Tibial nerve (tissue), 4 donors: ENCODE measurements around the gene ARID3A. TPM values are rescaled to one million over a fixed set of nuclear protein-coding genes. Genes with fewer than 3 reads are reported as not detected.

Experiments
- DNase-seq, 2 donors: peaks; one replicate each; pipeline ENCODE4 v3.0.0-alpha.2; 2019; ENCODE audit warnings: low spot score in 2 of 2
- H3K27ac ChIP-seq, 4 donors: fragments of 200-600 bp; sonication (generic) in 3 of 4; one replicate each; pipeline ENCODE4 v1.5.1; 2017 to 2019; ENCODE audit warnings: mild to moderate bottlenecking in 1 of 4
- H3K27me3 ChIP-seq, 2 donors: fragments of 200-600 bp; sonication (generic) in 1 of 2; one replicate each; pipeline versions ENCODE4 v1.5.1 to v1.6.0; 2017 to 2019
- H3K36me3 ChIP-seq, 3 donors: fragments of 200-600 bp; sonication (generic); one replicate each; pipeline ENCODE4 v1.5.1; 2018 to 2019
- H3K4me1 ChIP-seq, 4 donors: fragments of 200-600 bp; sonication (generic) in 3 of 4; one replicate each; pipeline ENCODE4 v1.5.1; 2017 to 2019
- H3K4me3 ChIP-seq, 4 donors: fragments of 200-600 bp; sonication (generic) in 3 of 4; one replicate each; pipeline ENCODE4 v1.5.1; 2017 to 2019; ENCODE audit warnings: mild to moderate bottlenecking in 1 of 4, moderate library complexity in 1 of 4
- H3K9me3 ChIP-seq, 4 donors: fragments of 200-600 bp; sonication (generic) in 3 of 4; one replicate each; pipeline ENCODE4 v1.5.1; 2017 to 2019
- EP300 ChIP-seq, 2 donors: sonication (generic); formaldehyde crosslinking; IDR thresholded peaks; one replicate each; pipeline ENCODE4 v1.6.1; 2017; ENCODE audit warnings: antibody characterized with exemption in 2 of 2, mild to moderate bottlenecking in 1 of 2
- POLR2A ChIP-seq, 2 donors: fragments of 450-650 bp; IDR thresholded peaks; one replicate each; pipeline ENCODE4 v1.6.1; 2017; ENCODE audit warnings: antibody characterized with exemption in 2 of 2, mild to moderate bottlenecking in 2 of 2, moderate library complexity in 2 of 2
- WGBS, 2 donors: methylation state at CpG; one replicate each; pipeline ENCODE4 v1.1.5; 2018; 5-methylcytosine and 5-hydroxymethylcytosine counted together
- total RNA-seq, 4 donors: library from RNA; depleted of rRNA; stranded (reverse); fragments of >200 nt; gene quantifications; one replicate each; pipeline ENCODE4 v1.1.0, GENCODE V29; 2016
- TF ChIP-seq, protein P1 (sequence below), 5 experiments: fragments of 200-600 bp in 3 of 5; fragments of 450-650 bp in 2 of 5; sonication (generic) in 3 of 5; IDR thresholded peaks; one replicate each; pipeline ENCODE4 v1.5.1; 2016 to 2019; ENCODE audit warnings: antibody characterized with exemption in 5 of 5, mild to moderate bottlenecking in 3 of 5, moderate library complexity in 2 of 5

ARID3A gene
- total RNA-seq, 4 donors from 2014 or later = 8.1 to 15.3 (median 12.5) TPM

DNA sequence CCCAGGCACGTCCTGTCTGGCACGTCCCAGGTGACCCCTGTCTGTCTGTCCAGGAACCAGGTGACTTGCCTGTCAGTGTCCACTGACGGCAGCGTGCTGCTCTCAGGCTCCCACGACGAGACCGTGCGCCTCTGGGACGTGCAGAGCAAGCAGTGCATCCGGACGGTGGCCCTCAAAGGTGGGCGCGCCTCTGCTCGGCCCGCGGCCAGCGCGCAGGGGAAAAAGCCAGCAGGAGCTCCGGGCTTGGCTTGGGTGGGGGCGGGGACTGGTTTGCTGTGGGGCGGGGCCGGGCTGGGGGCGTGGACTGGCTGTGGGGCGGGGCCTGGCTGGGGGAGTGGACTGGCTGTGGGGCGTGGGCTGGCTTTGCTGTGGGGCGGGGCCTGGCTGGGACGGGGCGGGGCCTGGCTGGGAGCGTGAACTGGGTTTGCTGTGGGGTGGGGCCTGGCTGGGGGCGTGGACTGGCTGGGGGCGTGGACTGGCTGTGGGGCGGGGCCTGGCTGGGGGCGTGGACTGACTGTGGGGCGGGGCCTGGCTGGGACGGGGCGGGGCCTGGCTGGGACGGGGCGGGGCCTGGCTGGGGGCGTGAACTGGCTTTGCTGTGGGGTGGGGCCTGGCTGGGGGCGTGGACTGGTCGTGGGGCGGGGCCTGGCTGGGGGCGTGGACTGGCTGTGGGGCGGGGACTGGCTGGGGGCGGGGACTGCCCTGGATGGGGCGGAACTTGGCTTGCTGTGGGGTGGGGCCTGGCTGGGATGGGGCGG lies 65.5 kb downstream of the ARID3A start:
- Histone ChIP-seq H3K4me1 (peaks cover 0 to 8% (median 5%) of the 10 kb centered on the region in 4 donors), H3K9me3 (no peaks in the 10 kb centered on the region), H3K27me3 (peaks cover 0 to 15% of the 10 kb centered on the region in 2 donors), H3K36me3 (peaks cover 0 to 80% (median 0%) of the 10 kb centered on the region in 3 donors), H3K4me3 (no peak overlapping the region), H3K27ac (no peak overlapping the region)
- 94% methylated on average over 7 of the region's 47 CpGs; no CpG with 5 or more reads in 1 of the 2 donors for WGBS, 2 donors
- no peak for DNase-seq
- TF ChIP-seq, protein P1, sequence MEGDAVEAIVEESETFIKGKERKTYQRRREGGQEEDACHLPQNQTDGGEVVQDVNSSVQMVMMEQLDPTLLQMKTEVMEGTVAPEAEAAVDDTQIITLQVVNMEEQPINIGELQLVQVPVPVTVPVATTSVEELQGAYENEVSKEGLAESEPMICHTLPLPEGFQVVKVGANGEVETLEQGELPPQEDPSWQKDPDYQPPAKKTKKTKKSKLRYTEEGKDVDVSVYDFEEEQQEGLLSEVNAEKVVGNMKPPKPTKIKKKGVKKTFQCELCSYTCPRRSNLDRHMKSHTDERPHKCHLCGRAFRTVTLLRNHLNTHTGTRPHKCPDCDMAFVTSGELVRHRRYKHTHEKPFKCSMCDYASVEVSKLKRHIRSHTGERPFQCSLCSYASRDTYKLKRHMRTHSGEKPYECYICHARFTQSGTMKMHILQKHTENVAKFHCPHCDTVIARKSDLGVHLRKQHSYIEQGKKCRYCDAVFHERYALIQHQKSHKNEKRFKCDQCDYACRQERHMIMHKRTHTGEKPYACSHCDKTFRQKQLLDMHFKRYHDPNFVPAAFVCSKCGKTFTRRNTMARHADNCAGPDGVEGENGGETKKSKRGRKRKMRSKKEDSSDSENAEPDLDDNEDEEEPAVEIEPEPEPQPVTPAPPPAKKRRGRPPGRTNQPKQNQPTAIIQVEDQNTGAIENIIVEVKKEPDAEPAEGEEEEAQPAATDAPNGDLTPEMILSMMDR (IDR thresholded peaks at IDR 0.05) = no peak
- no peak for TF ChIP-seq EP300 (IDR thresholded peaks at IDR 0.05)
- TF ChIP-seq POLR2A (IDR thresholded peaks at IDR 0.05) = no peak

DNA sequence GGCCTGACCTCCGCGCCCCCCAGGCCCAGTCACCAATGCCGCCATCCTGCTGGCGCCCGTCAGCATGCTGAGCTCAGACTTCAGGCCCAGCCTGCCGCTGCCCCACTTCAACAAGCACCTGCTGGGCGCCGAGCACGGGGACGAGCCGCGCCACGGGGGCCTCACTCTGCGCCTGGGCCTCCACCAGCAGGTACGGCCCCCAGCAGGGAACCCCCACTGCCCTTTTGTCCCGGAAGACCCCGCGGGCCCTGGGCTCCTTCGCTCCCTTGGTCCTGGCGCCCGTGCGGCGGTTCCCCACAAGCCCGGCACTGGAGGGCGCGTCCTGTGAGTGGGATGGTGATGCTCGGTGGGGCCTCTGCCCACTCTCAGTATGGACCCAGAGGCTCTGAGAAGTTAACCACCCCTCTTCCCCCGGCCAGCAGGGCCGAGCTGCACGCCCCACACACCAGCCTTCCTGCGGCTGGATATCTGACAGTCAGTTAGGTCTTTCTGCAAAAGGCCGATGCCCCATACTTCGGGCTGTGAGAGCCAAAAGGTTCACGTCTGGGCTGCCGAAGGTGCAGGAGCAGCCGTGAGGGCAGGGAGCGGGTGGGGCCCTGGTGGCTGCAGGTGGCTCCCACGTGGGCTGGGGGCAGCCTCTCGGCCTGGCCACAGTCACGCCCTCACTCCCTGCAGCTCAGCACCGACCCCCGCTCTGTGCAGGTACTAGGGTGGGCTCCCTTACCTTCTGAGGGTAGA lies 66.3 kb downstream of the ARID3A start:
- 90 to 91% methylated on average over 18 to 33 of the region's 42 CpGs for WGBS, 2 donors
- peaks cover 0 to 72% (median 0%) of the 10 kb centered on the region in 3 donors for H3K36me3 ChIP-seq
- no peaks in the 10 kb centered on the region for H3K9me3 ChIP-seq
- TF ChIP-seq POLR2A (IDR thresholded peaks at IDR 0.05) = no peak
- TF ChIP-seq, protein P1 (IDR thresholded peaks at IDR 0.05) = no peak
- TF ChIP-seq EP300 (IDR thresholded peaks at IDR 0.05) = no peak
- H3K4me3 ChIP-seq = no peak overlapping the region
- no peak overlapping the region for H3K27ac ChIP-seq
- no peak for DNase-seq
- H3K4me1 ChIP-seq = peaks cover 0 to 11% (median 7%) of the 10 kb centered on the region in 4 donors
- H3K27me3 ChIP-seq = peaks cover 0 to 23% of the 10 kb centered on the region in 2 donors

DNA sequence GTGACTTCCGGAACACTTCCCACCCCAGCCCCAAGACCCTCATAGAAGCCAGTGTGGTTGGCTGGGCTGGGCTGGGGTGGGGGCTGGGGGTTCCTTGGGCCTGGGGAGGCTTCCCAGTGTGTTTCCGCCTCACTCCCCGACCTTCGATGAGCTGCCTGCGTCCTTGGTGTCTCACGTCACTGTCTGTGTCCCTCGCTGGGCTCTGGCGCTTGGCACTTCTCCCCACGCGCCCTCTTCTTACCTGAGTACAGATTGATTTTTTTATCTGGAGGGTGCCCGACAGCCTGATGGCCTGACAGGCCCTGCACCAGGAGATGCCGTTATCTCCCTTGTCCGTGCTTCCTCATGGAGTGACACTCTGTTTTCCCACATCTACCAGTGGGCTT lies 66.8 kb downstream of the ARID3A start:
- H3K27ac ChIP-seq = no peak overlapping the region
- no peaks in the 10 kb centered on the region for H3K9me3 ChIP-seq
- no peak overlapping the region for H3K4me3 ChIP-seq
- peaks cover 0 to 11% (median 7%) of the 10 kb centered on the region in 4 donors for H3K4me1 ChIP-seq
- TF ChIP-seq EP300 (IDR thresholded peaks at IDR 0.05) = no peak
- TF ChIP-seq POLR2A (IDR thresholded peaks at IDR 0.05) = no peak
- TF ChIP-seq, protein P1 (IDR thresholded peaks at IDR 0.05) = no peak
- peaks cover 0 to 67% (median 0%) of the 10 kb centered on the region in 3 donors for H3K36me3 ChIP-seq
- 92 to 96% methylated on average over 12 to 13 of the region's 13 CpGs for WGBS, 2 donors
- DNase-seq = no peak
- peaks cover 0 to 28% of the 10 kb centered on the region in 2 donors for H3K27me3 ChIP-seq

DNA sequence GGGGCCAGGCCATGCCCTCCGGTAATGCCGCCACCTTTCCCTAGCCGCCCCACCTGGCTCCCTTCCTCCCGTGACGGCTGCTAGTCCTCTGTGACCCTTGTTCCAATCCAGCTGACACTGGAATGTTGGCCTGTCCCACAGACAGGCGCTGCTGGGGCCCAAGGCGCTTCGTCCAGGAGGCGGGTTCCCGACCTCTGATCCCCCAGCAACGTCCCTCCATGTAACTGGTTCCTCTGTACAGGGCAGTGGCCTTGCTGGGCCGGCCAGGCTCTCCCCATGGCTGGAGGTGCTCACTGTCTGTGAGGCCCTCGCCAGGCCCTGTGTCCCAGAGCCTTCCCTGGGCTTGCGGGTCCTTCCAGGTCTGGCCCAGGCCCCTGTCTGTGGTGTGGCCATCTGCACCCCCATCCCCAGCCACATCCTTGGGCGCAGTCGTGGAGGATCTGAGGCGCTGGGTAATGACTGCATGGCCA lies 67.6 kb downstream of the ARID3A start:
- H3K4me1 ChIP-seq = peaks cover 0 to 11% (median 7%) of the 10 kb centered on the region in 4 donors
- WGBS, 2 donors = 78 to 87% methylated on average over 13 to 17 of the region's 17 CpGs
- peaks cover 0 to 63% (median 0%) of the 10 kb centered on the region in 3 donors for H3K36me3 ChIP-seq
- H3K4me3 ChIP-seq = no peak overlapping the region
- no peaks in the 10 kb centered on the region for H3K9me3 ChIP-seq
- no peak for TF ChIP-seq POLR2A (IDR thresholded peaks at IDR 0.05)
- TF ChIP-seq, protein P1 (IDR thresholded peaks at IDR 0.05) = no peak
- no peak for TF ChIP-seq EP300 (IDR thresholded peaks at IDR 0.05)
- H3K27ac ChIP-seq = no peak overlapping the region
- peaks cover 0 to 36% of the 10 kb centered on the region in 2 donors for H3K27me3 ChIP-seq
- no peak for DNase-seq
